GM12801 (cell line): ENCODE data around the gene WDR7.

ENCODE experiments used
- CTCF ChIP-seq: IDR thresholded peaks from one replicate; pipeline ENCODE4 v1.5.1; 2011; ENCODE audit warnings: control low read depth; ENCODE audit not compliant: insufficient read length; ENCODE audit errors: extremely low read depth

The WDR7 gene

GRCh38 chr18:56952026-56952425, 300.9 kb downstream of the WDR7 start:
- no peak for TF ChIP-seq CTCF

GRCh38 chr18:56953428-56954198, 302.5 kb downstream of the WDR7 start:
- TF ChIP-seq CTCF = no peak

- TF ChIP-seq CTCF = no peak
These were observed 304.3 kb downstream of the WDR7 start for GRCh38 chr18:56955490-56955889.

GRCh38 chr18:56959120-56959519, 308.0 kb downstream of the WDR7 start:
- TF ChIP-seq CTCF = no peak

- TF ChIP-seq CTCF = no peak
These were observed 311.2 kb downstream of the WDR7 start for GRCh38 chr18:56962322-56962721.

GRCh38 chr18:56967035-56967434, 315.9 kb downstream of the WDR7 start:
- no peak for TF ChIP-seq CTCF

GRCh38 chr18:56973487-56973886, 322.3 kb downstream of the WDR7 start:
- no peak for TF ChIP-seq CTCF
